SK-N-SH (cell line): ENCODE data around the gene DMD.

Experiments
- CTCF ChIP-seq: fragments of 200-600 bp; sonication (generic); IDR thresholded peaks from 2 replicates; pipeline ENCODE4 v1.6.1; 2017; ENCODE audit warnings: antibody characterized with exemption, mild to moderate bottlenecking, moderate library complexity
- EZH2phosphoT487 ChIP-seq: fragments of 200-600 bp; sonication (generic); IDR thresholded peaks from 2 replicates; pipeline ENCODE4 v1.6.1; 2017; ENCODE audit warnings: low read depth, mixed run types, mild to moderate bottlenecking, antibody characterized with exemption, moderate library complexity, borderline replicate concordance
- FOXM1 ChIP-seq: IDR thresholded peaks from 2 replicates; pipeline ENCODE4 v1.4.0; 2012; ENCODE audit warnings: low read depth, mild to moderate bottlenecking
- JUND ChIP-seq: IDR thresholded peaks from 2 replicates; pipeline ENCODE4 v1.4.0; 2012
- NFIC ChIP-seq: IDR thresholded peaks from 2 replicates; pipeline ENCODE4 v1.4.0; 2012; ENCODE audit warnings: borderline replicate concordance
- POLR2AphosphoS5 ChIP-seq: IDR thresholded peaks from 2 replicates; pipeline ENCODE4 v1.6.1; 2012; ENCODE audit warnings: low read depth, low read length

GRCh38 chrX:32501606-32502005 lies 709.7 kb downstream of the DMD start:
- TF ChIP-seq CTCF, result no peak
- TF ChIP-seq EZH2phosphoT487, result no peak
- TF ChIP-seq POLR2AphosphoS5, result no peak
- no peak for TF ChIP-seq NFIC
- no peak for TF ChIP-seq JUND
- no peak for TF ChIP-seq FOXM1
